HG03039 (cell line): ENCODE data around the gene ZDHHC18.
"Not testable (repeated sequence)": the region's sequence is repeated elsewhere in the genome, so short reads cannot be mapped to it uniquely, and the experiment has no call there.

Experiments
- ATAC-seq: cut with Tn5 transposase; IDR thresholded peaks from one replicate; pipeline ENCODE4 v1.9.1; 2021; ENCODE audit warnings: mild to moderate bottlenecking, moderate library complexity; ENCODE audit not compliant: unreplicated experiment

ZDHHC18 gene

DNA sequence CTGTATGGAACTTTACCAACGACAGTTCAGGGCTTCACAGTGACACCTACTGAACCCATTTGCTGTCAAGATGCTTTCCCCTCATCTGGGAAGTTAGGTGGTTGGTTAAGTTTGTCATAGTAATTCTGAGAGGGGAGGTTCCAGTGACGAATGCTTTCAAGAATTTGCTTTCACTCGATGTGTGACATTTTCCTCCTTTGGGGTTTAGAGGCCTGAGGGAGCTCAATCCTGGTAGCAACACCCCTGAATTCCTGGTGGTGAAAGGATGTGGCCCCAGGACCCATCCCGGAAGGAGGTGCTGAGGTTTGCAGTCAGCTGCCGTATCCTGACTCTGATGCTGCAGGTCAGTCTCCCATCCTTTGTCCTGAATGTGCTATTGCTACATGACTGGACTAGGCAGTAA, 35.9 kb upstream of the ZDHHC18 start:
- no peak for ATAC-seq

DNA sequence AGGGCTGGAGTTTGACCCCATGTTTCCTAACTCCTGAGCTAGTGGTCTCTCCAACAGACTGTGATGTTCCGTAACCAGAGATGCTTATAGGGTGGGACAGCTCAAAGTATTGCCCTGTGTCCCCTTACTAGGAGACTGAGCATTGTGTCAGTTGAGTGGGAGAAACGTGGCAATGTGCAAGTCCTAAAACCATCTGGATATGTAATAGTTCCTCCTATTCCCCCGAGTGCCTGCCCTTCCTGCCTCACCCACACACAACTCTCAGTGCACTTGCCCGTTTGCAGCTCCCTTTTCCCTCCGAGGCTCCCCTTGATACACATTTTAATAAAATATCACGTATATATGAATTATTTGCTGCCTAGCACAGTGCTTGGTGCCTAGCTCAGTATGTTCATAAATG, 35.3 kb upstream of the ZDHHC18 start:
- ATAC-seq, result no peak

DNA sequence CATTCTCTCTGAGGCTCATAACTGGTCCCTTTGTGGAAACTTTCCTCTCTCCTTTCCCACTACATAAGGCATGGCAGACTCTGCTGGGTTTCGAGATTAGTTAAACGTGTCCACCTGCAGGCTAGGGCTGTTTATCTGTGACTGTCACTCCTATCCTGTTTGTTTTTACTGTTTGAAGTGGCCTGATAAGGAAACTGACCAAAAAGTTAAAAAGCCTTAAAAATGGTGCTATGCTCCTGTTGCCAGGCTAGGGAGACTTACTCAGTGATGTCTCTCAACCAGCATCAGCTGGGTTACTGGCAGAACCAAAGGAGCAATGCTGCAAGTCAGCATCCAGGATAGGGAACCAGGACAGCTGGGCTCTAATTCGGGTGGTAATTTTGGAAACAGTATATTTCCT, 34.9 kb upstream of the ZDHHC18 start:
- ATAC-seq, result no peak

DNA sequence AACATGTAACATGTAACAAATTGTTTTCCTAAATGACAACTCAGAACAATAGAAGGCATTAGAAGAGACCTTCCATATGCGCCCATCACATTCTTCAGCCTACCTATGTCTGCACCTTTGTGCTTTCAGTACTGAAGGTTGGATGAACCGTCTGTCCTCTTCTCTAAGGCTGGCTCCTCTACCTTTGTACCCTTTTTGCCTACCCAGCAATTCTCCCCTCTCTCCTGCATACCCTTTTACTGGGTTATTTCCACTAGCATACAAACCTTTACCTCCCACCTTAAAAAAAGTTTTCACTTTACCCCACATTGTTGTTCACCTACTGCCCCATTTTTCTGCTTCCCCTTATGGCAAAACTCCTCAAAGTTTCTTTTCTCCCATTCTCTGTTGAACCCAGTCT, 33.6 kb upstream of the ZDHHC18 start:
- ATAC-seq, result no peak

DNA sequence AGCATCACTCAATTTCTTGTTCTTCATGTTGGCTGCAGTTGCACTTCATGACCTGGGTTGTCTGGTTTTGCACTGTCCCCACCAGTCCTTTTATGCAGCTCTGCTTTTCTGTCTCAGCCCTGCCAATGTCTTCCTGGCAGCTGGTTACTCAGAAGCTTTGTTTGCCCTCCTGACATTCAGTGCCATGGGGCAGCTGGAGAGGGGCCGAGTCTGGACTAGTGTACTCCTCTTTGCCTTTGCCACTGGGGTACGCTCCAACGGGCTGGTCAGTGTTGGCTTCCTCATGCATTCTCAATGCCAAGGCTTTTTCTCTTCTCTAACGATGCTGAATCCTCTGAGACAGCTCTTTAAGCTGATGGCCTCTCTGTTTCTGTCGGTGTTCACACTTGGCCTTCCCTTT, 32.1 kb upstream of the ZDHHC18 start:
- no peak for ATAC-seq

DNA sequence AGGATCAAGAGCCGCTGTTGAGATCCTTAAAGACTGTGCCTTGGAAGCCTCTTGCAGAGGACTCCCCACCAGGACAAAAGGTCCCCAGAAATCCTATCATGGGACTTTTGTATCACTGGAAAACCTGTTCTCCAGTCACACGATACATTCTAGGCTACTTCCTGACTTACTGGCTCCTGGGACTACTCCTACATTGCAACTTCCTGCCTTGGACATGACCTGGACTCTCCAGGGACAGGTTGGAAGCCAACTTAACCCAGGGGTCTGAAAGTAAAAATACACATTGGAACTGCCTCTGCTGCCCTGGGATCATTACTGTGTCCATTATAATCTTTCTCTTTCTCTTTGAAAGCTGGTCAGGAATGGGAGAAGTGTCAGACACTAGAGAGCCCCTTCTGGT, 28.9 kb upstream of the ZDHHC18 start:
- no peak for ATAC-seq

DNA sequence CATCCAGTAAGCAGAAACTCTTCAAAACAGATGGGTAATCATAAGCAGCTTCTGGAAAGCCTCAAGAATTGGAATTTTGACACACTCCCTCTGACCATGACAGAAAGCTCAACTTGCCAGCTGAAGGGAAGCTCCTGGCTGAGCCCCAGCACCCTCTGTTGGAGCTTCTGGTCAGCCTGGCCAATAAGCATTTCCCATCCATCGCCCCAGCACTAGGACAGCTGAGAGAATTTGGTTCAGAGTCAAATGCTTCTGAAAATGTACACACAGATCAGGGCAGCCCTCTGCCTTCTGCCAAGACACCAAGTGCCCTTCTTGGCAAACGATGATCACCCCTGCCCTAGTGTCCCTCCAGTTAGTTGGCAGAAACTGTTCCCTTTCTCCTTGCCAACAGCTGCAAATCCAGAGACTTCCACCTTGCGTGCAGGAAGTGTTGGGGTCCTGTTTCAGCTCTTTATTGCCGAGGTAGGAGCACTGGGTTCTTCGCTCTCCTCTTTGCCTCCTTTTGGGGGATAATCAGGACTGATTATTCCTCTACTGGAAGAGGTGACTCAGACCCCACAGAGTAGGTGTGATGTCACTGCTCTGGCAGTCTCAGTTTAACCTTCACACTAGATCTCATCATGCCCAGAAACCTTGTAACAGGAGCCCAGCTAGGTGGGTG, 26.9 kb upstream of the ZDHHC18 start:
- no peak for ATAC-seq

DNA sequence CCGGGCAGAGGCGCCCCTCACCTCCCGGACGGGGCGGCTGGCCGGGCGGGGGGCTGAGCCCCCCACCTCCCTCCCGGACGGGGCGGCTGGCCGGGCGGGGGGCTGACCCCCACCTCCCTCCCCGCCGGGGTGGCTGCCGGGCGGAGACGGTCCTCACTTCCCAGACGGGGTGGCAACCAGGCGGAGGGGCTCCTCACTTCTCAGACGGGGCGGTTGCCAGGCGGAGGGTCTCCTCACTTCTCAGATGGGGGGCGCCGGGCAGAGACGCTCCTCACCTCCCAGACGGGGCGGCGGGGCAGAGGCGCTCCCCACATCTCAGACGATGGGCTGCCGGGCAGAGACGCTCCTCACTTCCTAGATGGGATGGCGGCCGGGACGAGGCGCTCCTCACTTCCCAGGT, 22.6 kb upstream of the ZDHHC18 start:
- ATAC-seq, result not testable (repeated sequence)

DNA sequence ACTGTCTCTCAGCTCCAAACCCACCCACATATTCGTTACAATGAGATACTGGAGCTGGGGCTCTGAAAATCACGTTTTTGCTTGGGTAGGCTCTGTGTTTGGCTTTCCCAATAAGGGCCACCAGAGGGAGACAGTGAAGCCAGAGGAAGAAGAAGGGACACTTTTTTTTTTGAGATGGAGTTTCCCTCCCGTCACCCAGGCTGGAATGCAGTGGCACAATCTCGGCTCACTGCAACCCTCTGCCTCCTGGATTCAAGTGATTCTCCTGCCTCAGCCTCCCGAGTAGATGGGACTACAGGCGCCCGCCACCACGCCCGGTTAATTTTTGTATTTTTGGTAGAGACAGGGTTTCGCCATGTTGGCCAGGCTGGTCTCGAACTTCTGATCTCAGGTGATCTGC, 16.4 kb upstream of the ZDHHC18 start:
- ATAC-seq, result not testable (repeated sequence)

DNA sequence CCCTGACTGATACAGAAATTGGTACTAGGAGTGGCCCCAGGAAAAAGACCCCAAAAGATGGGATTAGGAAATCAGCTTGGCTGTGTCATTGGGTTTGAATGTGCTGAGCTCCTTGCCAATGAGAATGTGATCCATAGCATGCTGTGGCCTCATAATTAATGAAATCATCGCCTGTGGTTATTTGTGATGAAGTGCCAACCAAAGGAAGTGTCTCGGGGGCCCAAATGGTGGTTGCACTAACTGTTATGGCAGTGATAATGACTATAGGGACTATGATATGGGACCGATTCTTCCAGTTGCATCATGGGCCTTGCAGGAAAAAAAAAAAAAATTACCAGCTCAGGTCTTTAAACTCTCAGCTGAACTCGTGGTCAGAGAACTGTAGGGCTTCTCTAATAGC, 15.4 kb upstream of the ZDHHC18 start:
- ATAC-seq, result no peak

DNA sequence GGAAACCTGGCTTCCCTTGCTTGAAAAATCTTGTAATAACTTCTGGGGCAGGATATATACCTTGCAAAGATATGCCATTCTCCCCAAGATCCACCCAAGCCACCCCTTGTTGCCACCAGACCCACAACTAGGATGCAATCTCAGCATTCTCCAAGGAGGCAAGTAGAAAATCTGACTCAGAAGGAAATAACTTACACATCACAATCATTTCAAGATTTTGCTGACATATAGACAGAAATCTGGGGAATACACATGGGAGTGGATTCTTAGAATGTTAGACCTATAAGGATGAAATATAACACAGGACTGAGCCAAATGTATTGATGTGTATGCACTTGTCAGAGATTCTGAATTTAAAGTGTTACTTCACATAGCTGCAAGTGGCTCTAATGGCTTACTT, 14.8 kb upstream of the ZDHHC18 start:
- no peak for ATAC-seq

DNA sequence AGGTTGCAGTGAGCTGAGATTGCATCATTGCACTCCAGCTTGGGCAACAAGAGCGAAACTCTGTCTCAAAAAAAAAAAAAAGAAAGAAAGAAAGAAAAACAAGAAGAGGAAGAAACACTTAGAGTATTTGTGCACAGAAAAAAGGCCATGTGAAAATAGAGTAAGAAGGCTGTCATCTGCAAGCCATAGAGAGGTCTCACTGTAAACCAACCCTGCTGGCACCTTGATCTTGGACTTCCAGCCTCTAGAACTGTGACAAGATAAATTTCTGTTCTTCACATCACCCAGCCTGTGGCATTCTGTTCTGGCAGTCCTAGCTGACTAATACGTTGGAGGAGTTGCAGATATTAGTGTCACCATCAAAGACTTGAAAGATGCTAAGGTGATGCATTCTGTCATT, 12.1 kb upstream of the ZDHHC18 start:
- no peak for ATAC-seq

DNA sequence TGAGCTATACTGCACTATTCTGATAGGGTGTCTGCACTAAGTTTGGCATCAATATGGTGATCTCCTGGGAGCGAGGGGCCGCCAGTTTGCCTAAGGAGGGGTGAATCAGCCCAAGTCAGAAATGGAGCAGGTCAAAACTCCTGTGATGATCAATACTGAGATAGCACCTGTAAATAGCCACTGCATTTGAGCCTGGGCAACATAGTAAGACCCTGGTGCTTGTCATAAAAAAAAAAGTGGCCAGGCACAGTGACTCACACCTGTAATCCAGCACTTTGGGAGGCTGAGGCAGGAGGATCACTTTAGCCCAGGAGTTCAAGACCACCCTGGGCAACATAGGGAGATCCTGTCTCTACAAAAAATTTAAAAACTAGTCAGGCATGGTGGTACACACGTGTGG, 11.6 kb upstream of the ZDHHC18 start:
- ATAC-seq, result no peak

DNA sequence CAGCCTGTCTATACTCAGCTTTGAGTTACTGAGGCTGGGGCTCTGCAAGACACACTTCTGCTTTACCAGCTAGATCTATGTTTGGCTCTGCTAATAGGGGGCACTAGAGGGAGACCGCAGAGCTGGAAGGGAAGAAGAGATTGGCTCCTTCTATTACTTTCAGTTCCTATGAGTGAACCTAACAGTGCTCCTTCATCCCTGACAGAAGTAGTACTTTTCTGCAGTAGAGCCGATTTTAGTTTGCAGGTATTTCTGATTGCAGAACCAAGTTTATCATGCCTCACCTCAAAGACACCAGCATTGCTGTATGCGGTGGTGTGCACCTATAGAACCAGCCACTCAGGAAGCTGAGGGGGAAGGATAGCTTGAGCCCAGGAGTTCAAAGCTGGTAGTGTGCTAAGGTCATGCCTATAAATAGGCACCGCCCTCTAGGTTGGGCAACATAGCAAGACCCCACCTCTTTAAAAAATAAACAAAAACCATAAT, 5.7 kb upstream of the ZDHHC18 start:
- ATAC-seq, result peak; percentile 73

DNA sequence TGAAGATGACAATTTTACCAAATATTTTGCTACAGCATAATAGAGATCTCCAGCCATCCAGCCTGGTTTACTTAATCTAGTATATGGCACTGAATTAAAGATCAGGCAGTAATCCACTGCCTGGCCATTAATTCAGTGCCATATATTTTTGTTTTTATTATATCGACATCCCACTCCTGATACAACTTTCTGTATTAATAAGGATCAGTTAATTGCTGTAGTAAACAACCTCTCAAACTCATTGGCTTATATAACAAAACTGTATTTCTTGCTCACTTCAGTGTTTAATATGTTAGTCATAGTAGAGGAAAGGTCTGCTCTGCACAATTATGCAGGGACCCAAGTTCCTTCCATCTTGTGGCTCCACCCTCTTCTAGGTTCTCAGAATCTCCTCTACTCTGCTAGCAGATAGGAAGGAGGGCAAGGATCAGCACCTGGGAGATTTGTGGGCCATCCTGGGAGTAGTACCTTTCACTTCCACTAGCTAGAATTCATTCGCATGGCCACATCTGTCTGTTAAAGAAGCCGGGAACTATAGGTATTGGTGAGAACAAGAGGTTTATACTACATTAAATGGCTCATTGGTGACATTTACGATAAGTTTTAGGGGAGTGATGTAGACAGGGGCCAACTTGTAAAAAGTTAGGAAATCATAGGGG, 3.6 kb upstream of the ZDHHC18 start:
- no peak for ATAC-seq

DNA sequence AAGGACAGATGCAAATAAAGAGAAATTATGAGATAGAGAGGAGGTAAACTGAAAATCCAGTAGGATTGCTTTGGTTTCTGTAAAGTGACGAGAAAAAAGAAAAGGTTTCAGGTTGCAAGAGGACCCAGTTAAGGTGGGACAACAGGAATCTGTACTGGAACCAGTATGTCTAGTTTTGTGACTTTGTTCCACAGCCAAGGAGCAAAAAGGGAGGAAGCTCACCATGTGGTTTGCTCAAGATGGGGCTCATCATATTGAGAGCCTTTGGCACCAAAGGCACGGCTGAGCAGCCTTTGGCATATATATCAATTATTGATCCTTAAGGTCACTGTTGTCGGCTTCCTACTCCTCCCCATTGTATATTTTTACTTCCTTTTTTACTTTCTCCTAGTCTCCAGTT, 1.8 kb upstream of the ZDHHC18 start:
- ATAC-seq, result no peak

DNA sequence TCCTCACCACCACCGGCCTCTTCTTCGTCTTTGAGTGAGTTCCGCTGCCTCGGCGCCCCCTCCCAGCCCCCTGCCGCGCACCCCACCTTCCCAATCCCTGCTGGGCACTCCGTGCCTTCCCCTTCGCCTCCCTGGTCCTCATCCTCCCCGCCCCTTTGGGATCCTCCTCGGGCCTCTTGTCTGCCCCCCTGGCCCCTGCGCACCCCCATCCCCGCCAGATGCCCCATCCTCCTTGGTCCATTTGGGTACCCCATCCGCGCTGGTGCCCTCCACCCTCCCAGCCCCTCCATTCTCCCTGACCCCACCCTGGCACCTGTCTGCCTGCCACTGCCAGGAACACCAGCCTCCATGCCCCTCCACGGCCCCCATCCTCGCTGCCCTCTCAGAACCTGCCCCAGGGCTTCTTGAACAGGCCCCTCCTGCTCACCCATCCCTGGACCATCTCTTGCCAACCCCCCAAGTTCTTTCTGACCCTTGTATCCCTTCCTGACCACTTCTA, 667 bp downstream of the ZDHHC18 start:
- no peak for ATAC-seq

DNA sequence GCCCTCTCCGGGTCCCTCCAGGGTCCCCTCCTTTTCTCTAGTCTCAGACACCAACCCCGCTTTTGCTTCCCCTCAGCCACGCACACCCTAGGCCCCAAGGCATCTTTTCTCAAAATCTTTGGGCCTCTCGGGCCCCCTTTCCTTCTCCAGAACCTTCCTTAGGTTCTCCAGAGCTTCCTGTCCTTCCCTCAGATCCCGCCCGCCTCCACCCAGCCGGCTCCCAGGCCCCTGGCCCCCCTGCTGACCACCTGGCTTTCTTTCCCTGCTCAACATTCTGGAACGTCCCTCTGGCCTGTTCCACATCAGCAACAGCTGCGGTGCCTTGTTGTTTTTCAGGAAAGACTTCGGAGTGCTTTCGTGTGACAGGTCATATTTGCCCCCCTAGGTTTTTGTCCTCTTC, 1.2 kb downstream of the ZDHHC18 start:
- no peak for ATAC-seq

DNA sequence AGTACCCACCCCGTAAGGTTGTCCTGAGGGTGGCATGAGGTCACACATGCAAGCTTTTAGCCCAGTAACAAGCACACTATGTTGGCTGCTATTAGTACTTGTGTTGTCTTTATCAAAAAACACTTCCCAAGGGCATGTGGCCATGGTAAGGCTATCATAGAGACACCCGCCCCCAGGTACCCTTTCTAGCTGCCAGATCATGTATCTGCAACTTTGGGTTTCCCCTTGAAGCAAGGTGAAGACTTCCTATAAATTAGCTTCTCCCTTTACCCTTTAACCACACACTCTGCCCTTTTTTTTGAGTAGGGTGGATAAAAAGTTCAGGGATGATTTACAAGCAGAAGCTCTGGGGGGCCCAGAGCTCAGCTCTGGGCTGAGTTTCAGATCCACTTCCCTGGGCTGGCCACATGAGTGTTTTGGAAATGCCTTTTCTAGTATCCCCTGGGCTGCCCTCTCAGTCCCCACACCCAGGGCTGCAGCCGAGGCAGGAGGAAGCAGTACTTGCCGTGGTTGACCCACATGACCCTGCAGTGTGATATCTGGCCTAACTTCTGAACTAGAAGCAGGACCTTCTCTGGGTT, 2.0 kb downstream of the ZDHHC18 start:
- ATAC-seq, result no peak

DNA sequence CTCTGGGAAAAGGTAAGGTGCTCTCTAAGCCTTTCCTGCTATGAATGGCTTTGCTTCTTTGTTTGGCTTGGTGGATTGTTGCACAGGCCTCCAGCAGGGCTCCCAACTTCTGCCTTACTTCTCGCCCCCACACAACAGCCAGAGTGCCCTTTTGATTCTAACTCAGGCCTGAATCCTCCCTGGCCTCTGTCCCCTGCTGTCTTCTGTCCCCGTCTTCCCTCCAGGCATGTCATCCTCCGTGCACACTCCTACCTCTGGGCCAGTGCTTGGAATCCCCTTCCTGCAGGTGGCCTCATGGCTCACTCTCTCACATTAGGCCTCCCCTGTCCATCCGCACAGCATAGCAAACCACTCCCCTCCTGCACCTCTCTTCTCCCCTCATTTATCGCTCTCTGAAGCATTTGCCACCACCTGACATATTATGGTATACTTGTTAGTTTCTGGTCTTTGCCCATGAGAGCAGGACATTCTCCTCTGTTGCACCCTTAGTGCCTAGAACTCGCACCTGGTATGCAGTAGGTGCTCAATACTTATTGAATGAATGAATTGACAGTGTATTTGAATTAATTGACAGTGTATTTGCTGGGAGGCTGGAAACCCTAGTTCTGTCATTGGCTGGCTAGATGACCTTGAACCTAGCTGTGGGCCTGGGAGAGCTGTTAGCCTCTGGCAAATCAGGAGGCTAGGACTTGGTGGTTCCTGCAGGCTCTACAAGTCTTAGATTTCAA, 2.9 kb downstream of the ZDHHC18 start:
- no peak for ATAC-seq

DNA sequence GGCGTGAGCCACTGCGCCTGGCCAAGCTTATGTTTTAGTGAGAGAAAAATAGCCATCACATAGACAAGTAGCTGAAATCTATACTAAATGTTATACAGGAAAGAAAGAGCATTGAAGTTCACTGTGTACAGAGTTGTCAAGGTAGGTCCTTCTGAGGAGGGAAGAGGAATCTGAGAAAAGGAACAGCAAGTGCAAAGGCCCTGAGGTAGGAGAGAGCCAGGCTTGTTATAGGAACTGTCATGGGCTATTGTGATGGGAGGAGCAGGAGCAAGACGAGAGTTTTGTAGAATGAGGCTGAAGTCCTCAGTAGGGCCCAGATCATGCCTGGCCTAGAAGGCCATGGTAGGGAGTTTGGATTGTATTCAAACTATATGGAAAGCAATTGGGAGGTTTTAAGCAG, 4.6 kb downstream of the ZDHHC18 start:
- no peak for ATAC-seq
